Ovary (tissue), 3 donors: ENCODE data around the gene PDIA6.

Experiments used
- EP300 ChIP-seq: sonication (generic); formaldehyde crosslinking; IDR thresholded peaks from one replicate; pipeline ENCODE4 v1.6.1; 2017; ENCODE audit warnings: antibody characterized with exemption
- POLR2A ChIP-seq: fragments of 450-650 bp; IDR thresholded peaks from one replicate; pipeline ENCODE4 v1.6.1; 2017; ENCODE audit warnings: antibody characterized with exemption, mild to moderate bottlenecking, moderate library complexity
- TF ChIP-seq, protein P1 (sequence below), 3 donors: fragments of 450-650 bp in 2 of 3; fragments of 200-600 bp in 1 of 3; IDR thresholded peaks; one replicate each; pipeline versions ENCODE4 v1.5.1 to v1.8.0; 2016 to 2022; ENCODE audit warnings: antibody characterized with exemption in 3 of 3, mild to moderate bottlenecking in 1 of 3
- donor health status: DM: no; HTN: no; CAD: no.

DNA sequence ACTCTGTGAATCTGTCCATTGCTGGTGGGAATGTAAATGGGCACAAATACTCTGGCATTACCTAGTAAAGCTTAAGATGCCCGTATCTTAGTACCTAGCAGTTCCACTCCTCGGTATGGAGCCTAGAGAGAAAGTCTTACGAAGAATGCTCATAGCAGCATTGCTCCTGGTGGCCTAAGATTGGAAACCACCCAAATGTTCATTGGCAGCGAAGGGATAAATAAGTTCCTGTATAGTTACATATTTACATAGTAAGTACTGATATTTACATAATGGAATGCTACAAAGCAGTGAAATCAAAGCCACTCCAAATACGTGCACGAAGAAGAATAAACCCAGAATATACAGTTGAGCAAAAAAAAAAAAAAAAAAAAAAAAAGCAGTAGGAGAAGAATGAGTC lies 46.7 kb upstream of the PDIA6 start:
- TF ChIP-seq, protein P1, sequence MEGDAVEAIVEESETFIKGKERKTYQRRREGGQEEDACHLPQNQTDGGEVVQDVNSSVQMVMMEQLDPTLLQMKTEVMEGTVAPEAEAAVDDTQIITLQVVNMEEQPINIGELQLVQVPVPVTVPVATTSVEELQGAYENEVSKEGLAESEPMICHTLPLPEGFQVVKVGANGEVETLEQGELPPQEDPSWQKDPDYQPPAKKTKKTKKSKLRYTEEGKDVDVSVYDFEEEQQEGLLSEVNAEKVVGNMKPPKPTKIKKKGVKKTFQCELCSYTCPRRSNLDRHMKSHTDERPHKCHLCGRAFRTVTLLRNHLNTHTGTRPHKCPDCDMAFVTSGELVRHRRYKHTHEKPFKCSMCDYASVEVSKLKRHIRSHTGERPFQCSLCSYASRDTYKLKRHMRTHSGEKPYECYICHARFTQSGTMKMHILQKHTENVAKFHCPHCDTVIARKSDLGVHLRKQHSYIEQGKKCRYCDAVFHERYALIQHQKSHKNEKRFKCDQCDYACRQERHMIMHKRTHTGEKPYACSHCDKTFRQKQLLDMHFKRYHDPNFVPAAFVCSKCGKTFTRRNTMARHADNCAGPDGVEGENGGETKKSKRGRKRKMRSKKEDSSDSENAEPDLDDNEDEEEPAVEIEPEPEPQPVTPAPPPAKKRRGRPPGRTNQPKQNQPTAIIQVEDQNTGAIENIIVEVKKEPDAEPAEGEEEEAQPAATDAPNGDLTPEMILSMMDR (IDR thresholded peaks at IDR 0.05): no peak
- TF ChIP-seq EP300: no peak
- no peak for TF ChIP-seq POLR2A
